Measurements from ENCODE around the gene CTIF. TPM values are rescaled to one million over a fixed set of nuclear protein-coding genes. Genes with fewer than 3 reads are reported as not detected.

The CTIF gene
- total RNA-seq, 4 donors from 2014 or later: 14.1 to 78.2 (median 18.4) TPM

GRCh38 chr18:48838921-48839818 lies 300.3 kb downstream of the CTIF start:
- Histone ChIP-seq H3K27ac (peak overlapping the region in 1 of 4 donors; percentile 4), H3K36me3 (no peaks in the 10 kb centered on the region), H3K27me3 (no peaks in the 10 kb centered on the region), H3K4me1 (peaks cover 0 to 30% (median 6%) of the 10 kb centered on the region in 4 donors), H3K4me3 (no peak overlapping the region), H3K9me3 (no peaks in the 10 kb centered on the region)
- WGBS, 2 donors (ENCODE audit: low coverage in 1 of 2): 78 to 80% methylated on average over 5 to 9 of the region's 10 CpGs
- intact Hi-C loops (cut with DNase I; ENCODE audit: low total_unique reads) (no loop called here), in situ Hi-C loops (cut with MboI; ENCODE audit: low pct_ligation_motif_present in 1 of 4, low pct_unique_long_range_greater_than_20kb in 1 of 4, low sequenced_read_pairs in 3 of 4) (no loop called here)
- TF ChIP-seq POLR2AphosphoS5 (IDR thresholded peaks at IDR 0.05): no peak
- TF ChIP-seq POLR2A (IDR thresholded peaks at IDR 0.05): no peak
- no peak for TF ChIP-seq CTCF (IDR thresholded peaks at IDR 0.05)
- no peak for TF ChIP-seq EP300 (IDR thresholded peaks at IDR 0.05; ENCODE audit: low read depth)
- no peak for DNase-seq

GRCh38 chr18:48839819-48840490 lies 301.1 kb downstream of the CTIF start:
- 76 to 84% methylated on average over 4 to 7 of the region's 7 CpGs for WGBS, 2 donors (ENCODE audit: low coverage in 1 of 2)
- no peaks in the 10 kb centered on the region for H3K36me3 ChIP-seq
- TF ChIP-seq POLR2AphosphoS5 (IDR thresholded peaks at IDR 0.05) (no peak), CTCF (IDR thresholded peaks at IDR 0.05) (no peak), EP300 (IDR thresholded peaks at IDR 0.05; ENCODE audit: low read depth) (no peak), POLR2A (IDR thresholded peaks at IDR 0.05) (no peak)
- H3K27me3 ChIP-seq: no peaks in the 10 kb centered on the region
- H3K4me3 ChIP-seq: no peak overlapping the region
- in situ Hi-C loops (cut with MboI; ENCODE audit: low pct_ligation_motif_present in 1 of 4, low pct_unique_long_range_greater_than_20kb in 1 of 4, low sequenced_read_pairs in 3 of 4) (no loop called here), intact Hi-C loops (cut with DNase I; ENCODE audit: low total_unique reads) (no loop called here)
- no peaks in the 10 kb centered on the region for H3K9me3 ChIP-seq
- no peak overlapping the region for H3K27ac ChIP-seq
- peaks cover 0 to 26% (median 5%) of the 10 kb centered on the region in 4 donors for H3K4me1 ChIP-seq
- DNase-seq: no peak

- Histone ChIP-seq H3K4me1 (peaks cover 0 to 23% (median 5%) of the 10 kb centered on the region in 4 donors), H3K27ac (no peak overlapping the region), H3K36me3 (no peaks in the 10 kb centered on the region), H3K9me3 (no peaks in the 10 kb centered on the region), H3K27me3 (no peaks in the 10 kb centered on the region), H3K4me3 (no peak overlapping the region)
- no peak for DNase-seq
- intact Hi-C loops (cut with DNase I; ENCODE audit: low total_unique reads): no loop called here
- no peak for TF ChIP-seq POLR2AphosphoS5 (IDR thresholded peaks at IDR 0.05)
- no peak for TF ChIP-seq EP300 (IDR thresholded peaks at IDR 0.05; ENCODE audit: low read depth)
- in situ Hi-C loops (cut with MboI; ENCODE audit: low pct_ligation_motif_present in 1 of 4, low pct_unique_long_range_greater_than_20kb in 1 of 4, low sequenced_read_pairs in 3 of 4): no loop called here
- 82 to 87% methylated on average over 3 of the region's 3 CpGs for WGBS, 2 donors (ENCODE audit: low coverage in 1 of 2)
These were observed 301.7 kb downstream of the CTIF start for GRCh38 chr18:48840491-48840877.

- WGBS, 2 donors (ENCODE audit: low coverage in 1 of 2): 40 to 86% methylated on average over 1 to 30 of the region's 31 CpGs
- no peak overlapping the region for H3K4me3 ChIP-seq
- peaks cover 0 to 23% (median 5%) of the 10 kb centered on the region in 4 donors for H3K4me1 ChIP-seq
- no peak for DNase-seq
- H3K27me3 ChIP-seq: no peaks in the 10 kb centered on the region
- intact Hi-C loops (cut with DNase I; ENCODE audit: low total_unique reads) (no loop called here), in situ Hi-C loops (cut with MboI; ENCODE audit: low pct_ligation_motif_present in 1 of 4, low pct_unique_long_range_greater_than_20kb in 1 of 4, low sequenced_read_pairs in 3 of 4) (no loop called here)
- H3K36me3 ChIP-seq: no peaks in the 10 kb centered on the region
- H3K27ac ChIP-seq: peak overlapping the region; percentile 31 to 55 (median 54)
- no peak for TF ChIP-seq EP300 (IDR thresholded peaks at IDR 0.05; ENCODE audit: low read depth)
- no peak for TF ChIP-seq POLR2AphosphoS5 (IDR thresholded peaks at IDR 0.05)
- no peak for TF ChIP-seq POLR2A (IDR thresholded peaks at IDR 0.05)
- no peak for TF ChIP-seq CTCF (IDR thresholded peaks at IDR 0.05)
- no peaks in the 10 kb centered on the region for H3K9me3 ChIP-seq
These were observed 302.8 kb downstream of the CTIF start for GRCh38 chr18:48841381-48842258.

All from transverse colon (tissue), 4 donors.